SK-N-SH treated with all-trans-retinoic acid at 6 μM for 48 hours (cell line): ENCODE data around the gene NRDC.

Source experiments
- ZC3H10 ChIP-seq: fragments of 250-450 bp; sonication (Bioruptor Pico); IDR thresholded peaks from 2 replicates; pipeline ENCODE4 v1.5.1; 2021; ENCODE audit warnings: mild to moderate bottlenecking, moderate library complexity
- TF ChIP-seq, protein P1 (sequence below): fragments of 250-450 bp; sonication (Bioruptor Pico); IDR thresholded peaks from 2 replicates; pipeline ENCODE4 v1.5.1; 2020; ENCODE audit warnings: low read depth, mild to moderate bottlenecking, moderate library complexity

DNA sequence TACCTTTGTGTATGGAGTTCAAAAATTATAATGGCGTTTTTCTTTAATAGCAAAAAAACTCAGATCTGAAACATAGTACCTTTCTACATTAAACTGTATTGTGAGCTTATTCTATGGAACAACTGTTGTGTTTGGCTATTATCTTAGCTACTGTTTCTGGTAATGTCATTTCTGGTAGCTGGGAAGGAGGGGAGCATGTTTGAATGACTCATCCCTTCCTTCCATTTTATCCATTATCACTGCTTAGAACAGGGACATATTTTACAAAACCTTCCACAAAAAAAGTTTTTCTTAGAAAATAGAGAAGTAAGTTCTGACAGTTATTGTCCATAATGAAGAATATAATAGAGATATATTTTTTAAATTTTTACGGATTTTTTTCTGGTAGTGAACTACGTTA lies 128.3 kb downstream of the NRDC start:
- TF ChIP-seq ZC3H10 (CRISPR knock-in tag): no peak
- TF ChIP-seq, protein P1, sequence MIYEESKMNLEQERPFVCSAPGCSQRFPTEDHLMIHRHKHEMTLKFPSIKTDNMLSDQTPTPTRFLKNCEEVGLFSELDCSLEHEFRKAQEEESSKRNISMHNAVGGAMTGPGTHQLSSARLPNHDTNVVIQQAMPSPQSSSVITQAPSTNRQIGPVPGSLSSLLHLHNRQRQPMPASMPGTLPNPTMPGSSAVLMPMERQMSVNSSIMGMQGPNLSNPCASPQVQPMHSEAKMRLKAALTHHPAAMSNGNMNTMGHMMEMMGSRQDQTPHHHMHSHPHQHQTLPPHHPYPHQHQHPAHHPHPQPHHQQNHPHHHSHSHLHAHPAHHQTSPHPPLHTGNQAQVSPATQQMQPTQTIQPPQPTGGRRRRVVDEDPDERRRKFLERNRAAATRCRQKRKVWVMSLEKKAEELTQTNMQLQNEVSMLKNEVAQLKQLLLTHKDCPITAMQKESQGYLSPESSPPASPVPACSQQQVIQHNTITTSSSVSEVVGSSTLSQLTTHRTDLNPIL (CRISPR knock-in tag): no peak
